GM19324 (cell line): ENCODE data around the gene EPS8L1.
"Not testable (repeated sequence)": the region's sequence is repeated elsewhere in the genome, so short reads cannot be mapped to it uniquely, and the experiment has no call there.

Source experiments
- ATAC-seq: cut with Tn5 transposase; IDR thresholded peaks from one replicate; pipeline ENCODE4 v1.9.1; 2021; ENCODE audit warnings: mild to moderate bottlenecking, moderate library complexity; ENCODE audit not compliant: unreplicated experiment, low FRiP score

The EPS8L1 gene

DNA sequence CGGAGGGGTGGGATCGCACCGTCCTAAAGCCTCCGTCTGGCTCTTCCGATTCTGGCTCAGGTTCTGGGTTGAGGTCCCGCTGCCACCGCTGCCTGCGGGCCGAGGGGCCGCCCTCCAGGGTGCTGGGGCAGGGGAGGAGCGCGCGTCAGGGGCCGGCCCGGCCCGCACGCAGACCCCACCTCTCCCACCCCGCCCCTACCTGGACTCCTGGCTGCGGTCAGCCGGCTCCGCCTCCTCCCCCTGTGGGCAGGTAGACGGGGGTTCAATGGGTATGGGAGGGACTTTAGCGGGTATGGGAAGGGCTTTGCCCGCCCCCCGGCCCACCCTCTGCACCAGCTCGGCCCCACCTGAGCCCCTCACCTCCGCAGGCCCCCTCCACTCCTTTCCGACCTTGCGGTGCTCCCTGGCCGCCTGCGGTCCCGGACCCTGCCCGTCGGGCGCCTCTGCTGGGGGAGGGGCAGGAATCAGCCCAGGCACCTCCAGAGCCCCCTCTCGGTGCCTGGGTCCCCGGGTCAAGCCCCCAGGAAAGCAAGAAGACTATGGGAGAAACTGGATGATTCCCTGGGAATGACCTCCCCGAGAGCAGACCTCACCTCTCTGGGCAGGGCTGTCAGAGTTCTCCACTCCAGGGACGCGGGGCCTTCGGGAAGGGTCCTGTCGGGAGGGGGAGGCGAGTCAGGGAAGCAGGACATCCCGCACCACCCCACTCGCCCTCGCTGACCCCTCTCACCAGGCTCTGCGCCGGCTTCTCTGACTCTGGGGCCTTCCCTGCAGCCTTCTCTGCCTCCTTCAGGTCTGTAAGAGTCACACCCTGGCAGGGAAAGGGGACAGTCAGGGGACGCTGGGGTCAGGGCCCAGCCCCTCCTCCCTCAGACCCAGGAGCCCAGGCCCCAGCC lies 17.0 kb downstream of the EPS8L1 start:
- no peak for ATAC-seq

DNA sequence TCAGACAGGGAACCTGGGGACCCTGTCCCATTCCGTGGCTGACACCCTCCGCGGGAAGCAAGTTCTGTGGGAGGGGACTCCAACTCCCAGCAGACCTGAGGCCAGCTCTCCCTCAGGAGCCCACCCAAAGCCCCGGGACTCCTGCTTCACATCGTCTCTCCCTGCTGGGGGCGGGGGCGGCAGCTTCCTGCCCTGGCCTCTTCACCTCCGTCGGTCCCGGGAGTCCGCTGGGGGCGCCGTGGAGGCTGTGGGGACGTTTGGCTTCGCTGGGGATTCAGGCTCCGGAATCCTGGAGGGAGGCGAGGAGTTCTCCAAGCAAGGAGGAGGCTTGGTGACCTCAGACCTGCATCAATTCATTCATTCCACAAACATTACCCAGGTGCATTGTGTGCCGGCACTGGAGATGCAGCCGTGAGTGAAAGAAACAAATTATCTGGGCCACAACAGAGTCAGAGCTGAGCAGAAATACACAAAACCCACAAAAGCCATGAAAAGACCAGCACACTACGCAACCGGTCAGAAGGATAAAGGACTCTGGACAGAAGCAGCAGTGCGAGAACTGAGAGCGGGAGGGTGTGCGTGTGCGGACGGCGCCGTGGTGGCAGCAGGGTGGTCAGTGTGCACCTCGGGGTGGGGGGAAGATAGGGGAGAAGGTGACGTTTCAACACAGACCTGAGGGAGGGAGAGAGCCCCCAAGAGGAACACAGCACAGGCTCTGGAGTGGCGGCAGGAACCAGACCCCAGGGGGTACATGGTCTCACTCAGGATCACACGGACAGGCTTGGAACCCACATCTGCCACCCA lies 19.0 kb downstream of the EPS8L1 start:
- no peak for ATAC-seq

DNA sequence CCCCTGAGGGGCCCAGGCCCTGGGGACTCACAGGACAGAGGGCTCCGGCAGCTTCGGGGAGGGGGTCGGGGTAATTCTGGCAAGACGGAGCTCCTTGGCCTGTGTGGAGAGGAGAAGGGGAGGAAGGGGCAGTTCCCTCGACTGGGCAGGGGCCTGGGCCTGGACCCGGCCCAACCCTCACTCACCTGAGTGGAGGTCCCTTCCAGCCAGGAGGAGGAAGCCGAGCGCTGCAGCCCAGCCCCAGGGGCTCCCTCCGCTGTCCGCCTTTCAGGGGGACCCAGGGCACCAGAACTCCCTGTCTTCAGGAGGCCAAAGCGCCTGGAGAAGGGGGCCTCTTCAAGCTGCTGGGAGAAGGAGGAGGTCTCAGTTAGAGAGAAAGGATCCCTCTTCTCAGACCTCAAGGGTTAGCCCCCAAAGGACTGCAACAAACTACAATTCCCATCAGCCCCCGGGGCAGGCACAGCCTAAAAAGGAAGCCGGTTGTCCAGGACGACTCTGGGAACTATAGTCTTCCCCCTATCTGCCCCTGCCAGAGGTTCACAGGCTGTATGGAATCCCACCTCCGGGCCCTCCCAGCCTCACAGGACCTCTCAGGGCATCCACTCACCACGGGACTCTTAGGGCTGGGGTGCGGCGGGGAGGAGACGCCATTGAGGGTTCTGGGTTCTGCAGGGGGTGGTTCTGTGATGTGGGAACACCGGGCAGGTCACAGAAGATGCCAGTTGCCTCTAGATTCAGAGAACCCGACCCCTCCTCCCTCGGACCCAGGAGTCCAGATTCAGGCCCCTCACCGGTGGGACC lies 19.8 kb downstream of the EPS8L1 start:
- no peak for ATAC-seq

DNA sequence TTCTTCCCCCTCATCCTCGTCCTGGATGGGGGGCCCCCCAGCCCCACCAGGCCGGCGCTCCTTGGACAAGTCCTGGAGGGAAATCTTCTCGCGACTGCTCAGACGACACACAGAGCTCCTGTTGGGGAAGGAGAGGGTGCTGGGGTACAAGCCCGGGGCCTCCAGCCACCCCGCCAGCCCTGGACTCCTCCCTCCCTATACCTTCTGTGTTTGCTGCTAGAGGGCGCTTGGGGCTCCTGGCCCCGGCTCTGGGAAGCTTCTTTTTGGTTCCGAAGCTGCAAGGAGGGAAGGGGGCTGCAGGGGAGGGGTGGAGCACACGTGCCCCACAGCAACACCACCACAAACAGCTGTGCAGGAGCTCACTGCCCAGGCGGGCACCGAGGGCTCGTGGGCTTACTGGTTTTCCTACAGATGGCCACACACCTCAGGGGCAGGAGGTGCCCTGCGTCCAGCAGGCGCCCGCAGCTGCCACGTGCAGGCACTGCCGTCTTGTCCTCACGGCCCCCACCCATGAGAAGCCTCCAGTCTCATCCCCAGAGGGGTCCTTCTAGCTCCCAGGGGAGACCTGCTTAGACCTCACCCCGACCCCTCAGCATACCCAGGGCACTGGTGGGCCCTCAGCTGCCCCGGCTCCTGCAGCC lies 20.5 kb downstream of the EPS8L1 start:
- ATAC-seq: no peak

DNA sequence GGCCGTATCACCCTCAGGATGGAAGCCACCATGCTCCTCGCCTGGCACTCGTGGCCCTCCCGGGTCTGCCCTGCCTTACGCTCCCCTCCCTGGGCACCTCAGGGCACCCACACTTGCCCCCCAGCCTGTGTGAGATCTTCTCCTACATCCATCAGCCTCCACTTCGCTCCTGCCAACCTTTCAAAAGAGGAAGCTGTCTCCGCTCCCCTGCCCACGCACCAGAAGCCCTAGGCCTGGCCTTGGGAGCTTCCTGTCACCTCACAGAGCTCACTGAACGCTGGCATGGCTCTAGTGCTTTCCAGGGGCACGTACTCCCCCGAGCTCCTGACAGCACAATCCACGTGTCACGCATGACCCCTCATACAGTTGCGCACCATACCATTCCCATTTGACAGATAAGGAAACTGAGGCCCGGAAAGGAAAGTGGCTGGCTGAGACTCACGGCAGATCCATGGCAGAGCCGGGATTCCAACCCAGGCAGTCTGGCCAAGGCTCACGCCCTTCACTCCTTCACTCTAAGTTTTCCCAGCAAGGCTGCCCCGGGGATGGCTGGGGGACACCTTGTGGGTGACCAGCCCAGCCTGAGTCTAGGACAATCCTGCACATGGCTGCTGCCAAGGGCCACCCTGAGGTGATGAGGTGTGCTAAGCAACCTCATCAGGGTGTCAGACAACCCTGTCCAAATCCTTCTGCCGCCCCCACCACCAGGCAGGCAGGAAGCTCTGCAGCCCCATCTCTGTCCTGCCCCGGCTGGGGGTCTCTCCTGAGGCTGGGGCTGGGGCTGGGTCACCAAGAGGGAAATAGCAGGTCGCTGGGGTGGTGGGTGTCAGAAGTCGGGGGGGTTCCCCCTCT lies 22.4 kb downstream of the EPS8L1 start:
- ATAC-seq: no peak

DNA sequence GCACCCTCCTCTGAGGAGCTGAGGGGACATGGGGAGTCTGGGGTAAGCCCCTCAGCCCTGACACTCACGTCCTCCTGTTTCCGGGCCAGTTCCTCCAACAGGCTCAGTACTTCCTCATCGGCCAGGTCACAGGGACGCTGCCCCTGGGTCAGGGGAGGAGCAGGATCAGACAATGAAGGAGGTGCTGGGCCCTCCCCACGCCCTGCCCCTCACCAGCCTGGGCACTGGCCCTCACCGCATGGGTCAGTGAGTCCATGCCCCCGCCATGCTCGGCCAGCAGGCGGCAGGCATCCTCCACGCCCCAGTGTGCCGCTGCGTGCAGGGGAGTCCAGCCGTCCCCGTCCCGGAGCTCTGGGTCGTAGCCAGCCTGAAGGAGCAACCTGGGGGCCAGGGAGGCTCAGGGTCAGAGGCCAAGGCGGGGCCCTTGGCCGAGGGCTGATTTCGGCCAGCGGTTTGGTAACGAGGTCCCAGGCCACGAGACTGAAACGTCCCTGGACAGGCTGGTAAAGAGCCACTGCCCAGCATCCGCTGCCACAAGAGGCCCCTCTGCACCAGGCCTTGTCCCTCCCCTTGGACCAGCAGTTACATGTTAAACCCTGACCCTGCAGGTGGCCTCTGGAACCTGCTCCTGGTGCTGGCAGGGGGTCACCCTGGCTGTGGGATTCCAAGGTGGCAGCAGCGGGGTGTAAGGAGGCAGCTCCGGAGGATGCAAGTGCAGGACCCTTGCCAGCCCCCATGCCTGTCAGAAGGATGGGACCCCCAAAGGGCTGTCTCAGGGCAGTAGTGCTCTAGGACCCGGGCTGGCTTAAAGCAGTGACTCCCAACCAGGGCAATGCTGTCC lies 23.3 kb downstream of the EPS8L1 start:
- ATAC-seq: no peak

DNA sequence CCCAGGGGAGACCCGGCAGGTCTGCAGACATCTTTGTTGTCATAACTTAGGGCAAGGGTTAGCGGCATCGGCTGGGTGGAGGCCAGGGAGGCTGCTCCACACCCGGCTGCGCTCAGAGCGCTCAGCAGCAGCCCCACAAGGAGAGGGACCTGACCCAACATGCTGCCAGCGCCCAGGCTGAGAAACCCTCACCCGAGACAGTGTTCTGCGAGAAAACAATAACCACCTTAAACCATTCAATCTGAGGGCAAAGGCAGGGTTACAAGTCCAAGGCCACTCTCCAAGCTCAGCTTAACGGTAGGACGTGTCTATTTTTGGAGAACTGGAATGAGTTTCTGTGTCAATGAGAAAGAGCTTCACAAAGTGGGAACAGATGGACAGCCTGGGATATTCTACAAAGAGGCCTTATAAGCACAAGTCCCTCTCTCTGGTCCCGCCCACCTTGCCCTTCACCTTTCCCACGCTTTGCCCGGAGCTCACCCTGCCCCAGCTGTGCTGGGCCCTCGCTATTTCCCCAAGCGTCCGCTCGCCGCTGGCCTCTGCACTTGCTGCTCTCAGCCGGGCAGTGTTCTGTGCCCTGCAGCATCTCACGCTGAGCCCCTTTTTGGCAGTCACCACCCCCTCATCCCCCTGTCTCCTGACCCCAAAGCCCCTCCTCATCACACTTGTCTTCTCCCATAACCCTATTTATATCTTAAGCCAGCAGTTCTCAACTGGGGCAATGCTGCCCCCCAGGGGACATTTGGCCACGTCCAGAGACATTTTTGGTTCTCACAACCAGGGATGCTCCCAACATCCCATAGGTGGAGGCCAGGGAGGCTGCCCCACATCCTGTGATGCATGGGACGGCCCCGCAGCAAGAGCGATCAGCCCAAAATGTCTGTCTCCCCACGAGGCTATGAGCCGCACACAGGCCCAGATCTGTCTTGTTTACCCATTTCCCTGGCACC lies 24.2 kb downstream of the EPS8L1 start:
- no peak for ATAC-seq

DNA sequence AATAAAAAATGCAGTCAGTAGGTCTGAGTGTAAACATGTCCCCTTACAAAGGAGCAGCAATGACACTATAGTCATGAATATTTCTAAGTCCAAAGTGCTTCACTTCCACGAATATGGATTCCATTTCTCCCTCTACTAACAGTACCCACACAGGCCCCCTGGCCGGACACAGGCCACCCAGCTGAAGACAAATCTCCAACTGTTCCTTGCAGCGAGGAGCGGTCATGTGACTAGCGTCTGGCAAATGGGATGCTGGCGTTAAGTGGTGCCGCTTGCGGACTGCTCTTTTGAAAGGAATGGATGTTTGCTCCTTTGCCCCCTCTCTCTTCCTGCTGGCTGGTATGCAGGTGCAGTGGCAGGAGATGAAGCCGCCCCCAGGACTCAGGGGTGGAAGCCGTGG lies 25.6 kb downstream of the EPS8L1 start:
- ATAC-seq: no peak

DNA sequence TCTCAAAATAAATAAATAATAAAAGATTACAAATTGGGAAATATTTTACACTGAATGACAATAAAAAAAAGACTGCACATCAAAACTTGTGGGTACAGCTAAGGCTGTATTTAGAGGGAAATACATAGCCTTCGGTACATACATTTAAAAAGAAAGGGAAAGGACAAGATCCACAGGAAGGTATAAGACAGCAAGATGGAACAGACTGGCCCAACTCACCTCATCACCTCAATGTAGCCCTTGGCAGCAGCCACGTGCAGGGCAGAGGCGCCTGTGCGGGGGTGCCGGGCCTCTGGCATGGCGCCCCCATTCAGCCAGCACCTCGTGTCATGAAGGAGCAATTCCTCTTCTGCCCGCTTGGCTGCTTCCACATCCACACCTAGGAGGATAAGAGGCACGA lies 27.5 kb downstream of the EPS8L1 start:
- ATAC-seq: no peak

DNA sequence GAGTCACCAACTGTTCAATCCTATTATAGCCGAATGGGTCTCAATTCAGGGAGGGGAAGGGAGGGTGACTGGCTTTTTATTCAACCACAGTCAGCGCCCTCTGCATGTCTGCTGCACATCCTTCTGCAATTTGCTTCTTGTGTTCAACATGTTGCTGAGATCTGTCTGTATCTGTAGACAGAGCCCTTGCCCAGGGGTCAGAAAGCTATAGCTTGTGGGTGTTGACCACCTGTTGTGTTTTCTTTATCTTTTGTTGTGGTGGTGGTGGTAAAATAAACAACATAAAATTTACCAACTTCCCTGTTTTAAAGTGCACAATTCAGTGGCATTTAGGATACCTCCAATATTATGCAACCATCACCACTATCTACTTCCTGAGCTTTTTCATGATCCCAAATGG lies 29.6 kb downstream of the EPS8L1 start:
- ATAC-seq: no peak

DNA sequence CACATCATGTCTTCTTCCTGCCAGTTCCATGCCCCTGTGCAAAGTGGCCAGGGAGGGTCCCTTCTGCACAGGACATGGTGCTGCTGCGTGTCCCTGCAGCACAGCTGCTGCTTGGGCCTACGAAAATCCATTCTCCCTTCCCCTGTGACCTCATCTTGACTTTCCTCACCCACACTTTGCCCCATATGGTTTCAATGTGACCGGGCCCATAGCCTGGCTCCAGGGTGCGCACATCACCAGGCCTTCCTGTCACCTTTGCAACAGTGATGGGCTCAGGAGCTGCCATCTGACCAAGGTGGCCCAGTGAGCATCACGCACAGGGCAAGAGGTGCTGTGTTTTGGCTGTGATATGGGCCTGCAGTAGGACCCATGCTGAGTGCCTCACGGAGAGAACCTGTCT lies 30.9 kb downstream of the EPS8L1 start:
- ATAC-seq: no peak

DNA sequence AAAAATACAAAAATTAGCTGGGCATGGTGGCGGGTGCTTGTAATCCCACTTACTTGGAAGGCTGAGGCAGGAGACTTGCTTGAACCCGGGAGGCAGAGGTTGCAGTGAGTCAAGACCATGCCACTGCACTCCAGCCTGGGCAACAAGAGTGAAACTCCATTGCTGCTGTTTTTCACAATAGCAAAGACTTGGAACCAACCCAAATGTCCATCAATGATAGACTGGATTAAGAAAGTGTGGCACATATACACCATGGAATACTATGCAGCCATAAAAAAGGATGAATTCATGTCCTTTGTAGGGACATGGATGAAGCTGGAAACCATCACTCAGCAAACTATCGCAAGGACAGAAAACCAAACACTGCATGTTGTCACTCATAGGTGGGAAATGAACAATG lies 31.6 kb downstream of the EPS8L1 start:
- ATAC-seq: not testable (repeated sequence)

DNA sequence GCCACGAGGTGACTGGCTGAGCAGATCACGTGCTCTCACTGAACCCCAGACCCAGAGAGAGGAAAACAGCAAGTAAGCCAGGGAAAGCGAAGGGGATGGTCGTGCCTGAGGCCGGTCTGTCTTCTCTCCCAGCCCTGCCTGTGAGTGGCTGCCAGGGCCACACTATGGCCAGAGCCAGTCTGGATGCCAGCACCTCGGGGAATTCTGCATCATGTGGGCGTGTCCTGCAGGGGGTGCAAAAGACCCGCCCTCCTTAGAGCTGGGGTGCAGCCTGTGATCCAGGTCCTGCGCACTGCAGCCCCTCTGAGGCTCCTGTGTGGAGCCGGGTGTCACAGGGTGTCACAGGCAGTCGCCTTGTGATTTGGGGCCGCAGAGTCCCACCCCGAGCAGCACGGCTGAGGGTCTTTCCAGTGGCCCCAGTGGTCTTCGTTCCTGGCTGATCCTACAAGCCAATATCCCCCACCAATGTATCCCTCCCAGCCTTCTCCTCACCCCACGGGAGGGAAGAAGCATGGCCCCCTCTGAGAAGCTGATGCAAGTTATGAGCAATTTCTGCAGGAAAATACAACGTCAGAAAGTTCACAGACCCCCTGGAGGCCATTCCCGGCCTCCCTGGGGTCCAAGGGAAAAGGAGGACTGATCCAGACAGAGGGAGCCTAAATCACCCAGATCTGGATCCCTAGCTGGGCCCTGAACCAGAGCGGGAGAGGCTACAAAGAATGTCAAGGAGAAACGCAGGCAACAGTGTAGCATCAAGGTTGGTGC lies 34.0 kb downstream of the EPS8L1 start:
- ATAC-seq: no peak

DNA sequence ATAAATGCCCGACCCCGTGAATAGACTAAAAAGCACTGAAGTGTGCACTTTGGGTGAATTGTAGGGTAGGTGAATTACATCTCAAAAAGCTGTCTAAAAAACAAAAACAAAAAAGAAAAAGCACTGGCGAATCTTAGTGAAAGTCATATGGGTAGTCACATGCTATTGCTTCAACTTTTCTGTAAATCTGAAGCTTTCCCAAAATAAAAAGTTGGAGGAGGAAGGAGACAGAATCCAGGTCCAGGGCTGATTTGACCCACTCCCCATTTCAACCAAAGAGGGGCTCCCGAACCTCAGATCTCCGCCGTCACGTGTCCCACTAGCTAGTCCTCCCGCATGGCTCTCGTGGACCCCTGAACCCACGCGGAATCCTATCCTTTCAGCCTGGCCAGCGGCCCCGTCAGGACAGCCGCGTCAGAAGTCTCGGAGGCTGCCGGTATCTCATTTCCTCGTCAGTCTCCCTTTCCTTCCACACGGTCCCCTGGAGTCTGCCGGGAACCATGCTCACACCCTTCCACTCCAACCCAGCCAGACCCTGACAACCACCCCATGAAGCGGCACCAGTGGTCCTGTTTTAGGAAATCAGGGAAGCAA lies 35.7 kb downstream of the EPS8L1 start:
- no peak for ATAC-seq

DNA sequence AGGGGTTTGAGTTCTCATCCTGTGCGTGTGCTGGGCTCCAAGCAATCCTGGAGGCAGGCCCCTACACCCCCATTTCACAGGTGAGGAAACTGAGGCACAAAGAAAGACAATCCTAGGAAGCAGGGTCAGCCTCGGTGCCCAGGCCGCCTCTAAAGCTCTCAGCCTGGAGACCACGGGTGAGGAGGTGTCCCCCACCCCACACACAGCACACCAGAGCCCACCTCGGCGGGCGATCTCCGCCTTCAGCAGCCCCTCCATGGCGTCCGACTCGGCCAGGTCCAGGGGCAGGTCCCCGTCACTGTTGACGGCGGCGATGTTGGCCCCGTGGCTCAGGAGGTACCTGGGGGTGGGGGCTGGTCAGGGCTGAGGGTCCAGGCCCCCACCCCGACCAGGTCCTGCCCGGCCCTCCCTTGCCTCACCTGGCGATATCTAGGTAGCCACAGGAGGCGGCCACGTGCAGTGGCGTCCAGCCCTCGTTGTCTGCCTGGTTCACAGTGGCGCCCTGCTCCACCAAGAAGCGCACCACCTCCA lies 36.6 kb downstream of the EPS8L1 start:
- no peak for ATAC-seq
